GM10266 (cell line): Measurements from ENCODE around the gene CALD1.

Source experiments
- DNase-seq: peaks from one replicate; pipeline ENCODE4 v3.0.0; 2012; ENCODE audit errors: extremely low spot score
- CTCF ChIP-seq: IDR thresholded peaks from 2 replicates; pipeline ENCODE4 v1.5.1; 2012; ENCODE audit warnings: mild to moderate bottlenecking, low read depth; ENCODE audit not compliant: control insufficient read depth, insufficient read depth; ENCODE audit errors: missing control alignments

CALD1 gene

GRCh38 chr7:134804351-134804750, 24.9 kb downstream of the CALD1 start:
- DNase-seq = no peak
- no peak for TF ChIP-seq CTCF

- no peak for DNase-seq
- no peak for TF ChIP-seq CTCF
Observed at GRCh38 chr7:134804854-134805253, 25.4 kb downstream of the CALD1 start.

- DNase-seq = no peak
- TF ChIP-seq CTCF = no peak
Observed at GRCh38 chr7:134806197-134806596, 26.8 kb downstream of the CALD1 start.

- no peak for DNase-seq
- TF ChIP-seq CTCF = no peak
Observed at GRCh38 chr7:134809616-134810015, 30.2 kb downstream of the CALD1 start.

GRCh38 chr7:134811765-134812164, 32.3 kb downstream of the CALD1 start:
- DNase-seq = no peak
- TF ChIP-seq CTCF = no peak

- TF ChIP-seq CTCF = no peak
Observed at GRCh38 chr7:134813663-134814396, 34.4 kb downstream of the CALD1 start.

GRCh38 chr7:134814730-134815364, 35.4 kb downstream of the CALD1 start:
- no peak for TF ChIP-seq CTCF
- DNase-seq = no peak

More at GRCh38 chr7:134813663-134814396, 34.4 kb downstream of the CALD1 start:
- no peak for DNase-seq
